ENCODE data around the gene WDR82.
A peak's percentile ranks its signal among the peaks of the same experiment; 100 is the strongest.
"Not testable (repeated sequence)": the region's sequence is repeated elsewhere in the genome, so short reads cannot be mapped to it uniquely, and the experiment has no call there.

Gene WDR82

GRCh38 chr3:52291508-52292181 is 13.2 kb upstream of the WDR82 start:
- DNase-seq: peak in 4 of 10 donors; percentile 31 to 83 (median 72)
- intact Hi-C loops (cut with DNase I): loop anchor here (5.0 kb wide), 1 partner anchor 46 kb away; no protein-coding TSS in a partner anchor

GRCh38 chr3:52290596-52291507 is 12.4 kb upstream of the WDR82 start:
- peak in 3 of 10 donors; percentile 56 to 75 (median 62) for DNase-seq
- intact Hi-C loops (cut with DNase I): loop anchor here (5.0 kb wide), 1 partner anchor 46 kb away; no protein-coding TSS in a partner anchor

- peak in 3 of 10 donors; percentile 58 to 81 (median 59) for DNase-seq
- intact Hi-C loops (cut with DNase I): loop anchor here (5.0 kb wide), 1 partner anchor 47 kb away; no protein-coding TSS in a partner anchor
Measured at GRCh38 chr3:52289747-52290595, 11.5 kb upstream of the WDR82 start.

GRCh38 chr3:52289338-52289746 is 10.9 kb upstream of the WDR82 start:
- DNase-seq: peak in 1 of 10 donors; percentile 24
- intact Hi-C loops (cut with DNase I): no loop called here

- DNase-seq: peak in 2 of 10 donors; percentile 20 to 52
- intact Hi-C loops (cut with DNase I): no loop called here
Measured at GRCh38 chr3:52288674-52289073, 10.2 kb upstream of the WDR82 start.

- intact Hi-C loops (cut with DNase I): no loop called here
- peak in 3 of 10 donors; percentile 27 to 71 (median 63) for DNase-seq
Measured at GRCh38 chr3:52286777-52287110, 8.3 kb upstream of the WDR82 start.

- intact Hi-C loops (cut with DNase I): not testable (repeated sequence)
- peak in 2 of 10 donors; percentile 46 to 64 for DNase-seq
Measured at GRCh38 chr3:52284051-52284450, 5.6 kb upstream of the WDR82 start.

GRCh38 chr3:52283306-52283705 is 4.9 kb upstream of the WDR82 start:
- no peak for DNase-seq
- intact Hi-C loops (cut with DNase I): no loop called here

- intact Hi-C loops (cut with DNase I): no loop called here
- no peak for DNase-seq
Measured at GRCh38 chr3:52281981-52282801, 3.7 kb upstream of the WDR82 start.

GRCh38 chr3:52280050-52280461 is 1.6 kb upstream of the WDR82 start:
- no peak for DNase-seq
- intact Hi-C loops (cut with DNase I): no loop called here

GRCh38 chr3:52279596-52279995 is 1.1 kb upstream of the WDR82 start:
- intact Hi-C loops (cut with DNase I): loop anchor here (2.0 to 5.0 kb wide), 2 partner anchors 41 to 82 kb away; partner anchors contain the start of genes ALAS1 and TWF2
- no peak for DNase-seq

- DNase-seq: peak in 5 of 10 donors; percentile 32 to 90 (median 58)
- intact Hi-C loops (cut with DNase I): loop anchor here (2.0 to 5.0 kb wide), 2 partner anchors 39 to 81 kb away; partner anchors contain the start of genes ALAS1 and TWF2
Measured at GRCh38 chr3:52277972-52278509, 408 bp downstream of the WDR82 start.

- intact Hi-C loops (cut with DNase I): loop anchor here (5.0 kb wide), 1 partner anchor 80 kb away; the partner anchor contains the start of gene ALAS1
- peak; percentile 48 to 94 (median 58) for DNase-seq
Measured at GRCh38 chr3:52277071-52277964, 1.1 kb downstream of the WDR82 start.

- intact Hi-C loops (cut with DNase I): loop anchor here (5.0 kb wide), 1 partner anchor 77 kb away; the partner anchor contains the start of gene ALAS1
- peak in 2 of 10 donors; percentile 38 to 80 for DNase-seq
Measured at GRCh38 chr3:52274781-52275180, 3.7 kb downstream of the WDR82 start.

GRCh38 chr3:52272831-52273230 is 5.6 kb downstream of the WDR82 start:
- intact Hi-C loops (cut with DNase I): no loop called here

GRCh38 chr3:52272172-52272571 is 6.3 kb downstream of the WDR82 start:
- DNase-seq; intact Hi-C loops (cut with DNase I): not testable (repeated sequence)

More at GRCh38 chr3:52272831-52273230, 5.6 kb downstream of the WDR82 start:
- no peak for DNase-seq

GRCh38 chr3:52270252-52270754 is 8.1 kb downstream of the WDR82 start:
- no peak for DNase-seq
- intact Hi-C loops (cut with DNase I): no loop called here

GRCh38 chr3:52269776-52270175 is 8.7 kb downstream of the WDR82 start:
- DNase-seq: no peak
- intact Hi-C loops (cut with DNase I): no loop called here
